Endothelial cell (in vitro differentiated cells): ENCODE data around the gene RGS14. TPM values are rescaled to one million over a fixed set of nuclear protein-coding genes. Genes with fewer than 3 reads are reported as not detected.
A peak's percentile ranks its signal among the peaks of the same experiment; 100 is the strongest.

ENCODE experiments used
- DNase-seq: peaks from one replicate; pipeline ENCODE4 v3.0.0; 2021; ENCODE audit warnings: low spot score
- H3K27ac Mint-ChIP-seq: one replicate; pipeline ENCODE4 v1.8.0; 2021; ENCODE audit warnings: mixed read lengths, inconsistent platforms; ENCODE audit not compliant: unreplicated experiment
- H3K27me3 Mint-ChIP-seq: one replicate; pipeline ENCODE4 v1.8.0; 2021; ENCODE audit warnings: mild to moderate bottlenecking, moderate library complexity, mixed read lengths, inconsistent platforms; ENCODE audit not compliant: unreplicated experiment
- H3K36me3 Mint-ChIP-seq: one replicate; pipeline ENCODE4 v1.8.0; 2021; ENCODE audit warnings: mild to moderate bottlenecking, low read depth, mixed read lengths, inconsistent platforms; ENCODE audit not compliant: unreplicated experiment
- H3K4me1 Mint-ChIP-seq: one replicate; pipeline ENCODE4 v1.8.0; 2021; ENCODE audit warnings: mild to moderate bottlenecking, mixed read lengths, inconsistent platforms; ENCODE audit not compliant: unreplicated experiment
- H3K4me3 Mint-ChIP-seq: one replicate; pipeline ENCODE4 v1.8.0; 2021; ENCODE audit warnings: mild to moderate bottlenecking, mixed read lengths, inconsistent platforms; ENCODE audit not compliant: unreplicated experiment
- H3K9me3 Mint-ChIP-seq: one replicate; pipeline ENCODE4 v1.8.0; 2021; ENCODE audit warnings: mixed read lengths, inconsistent platforms; ENCODE audit not compliant: unreplicated experiment
- CTCF ChIP-seq: fragments of 200-600 bp; sonication (generic); IDR thresholded peaks from one replicate; pipeline ENCODE4 v1.5.0; 2021; ENCODE audit warnings: antibody characterized with exemption; ENCODE audit not compliant: unreplicated experiment
- total RNA-seq: library from RNA; stranded (reverse); fragmentation: NEBNext Ultra II Directional; extraction: Animal tissue kit (Norgen Biotek cat#: 25700); gene quantifications from one replicate; pipeline ENCODE4 v1.2.1, GENCODE V29; 2021; ENCODE audit not compliant: unreplicated experiment

Gene RGS14
- total RNA-seq, 1 donor from 2014 or later = 21.8 TPM

GRCh38 chr5:177393206-177393765, 35.6 kb downstream of the RGS14 start:
- TF ChIP-seq CTCF = no peak
- no peaks in the 10 kb centered on the region for H3K9me3 Mint-ChIP-seq
- H3K27me3 Mint-ChIP-seq = peaks cover 9% of the 10 kb centered on the region
- peaks cover 42% of the 10 kb centered on the region for H3K4me1 Mint-ChIP-seq
- H3K4me3 Mint-ChIP-seq = no peak overlapping the region
- no peaks in the 10 kb centered on the region for H3K36me3 Mint-ChIP-seq
- H3K27ac Mint-ChIP-seq = peak overlapping the region; percentile 25
- DNase-seq = no peak

- H3K36me3 Mint-ChIP-seq = no peaks in the 10 kb centered on the region
- peaks cover 36% of the 10 kb centered on the region for H3K4me1 Mint-ChIP-seq
- no peak overlapping the region for H3K4me3 Mint-ChIP-seq
- H3K27ac Mint-ChIP-seq = no peak overlapping the region
- DNase-seq = no peak
- no peak for TF ChIP-seq CTCF
- peaks cover 11% of the 10 kb centered on the region for H3K27me3 Mint-ChIP-seq
- no peaks in the 10 kb centered on the region for H3K9me3 Mint-ChIP-seq
These were observed 36.3 kb downstream of the RGS14 start for GRCh38 chr5:177393990-177394389.

- no peaks in the 10 kb centered on the region for H3K36me3 Mint-ChIP-seq
- H3K4me3 Mint-ChIP-seq = no peak overlapping the region
- no peaks in the 10 kb centered on the region for H3K9me3 Mint-ChIP-seq
- peaks cover 4% of the 10 kb centered on the region for H3K27me3 Mint-ChIP-seq
- peaks cover 17% of the 10 kb centered on the region for H3K4me1 Mint-ChIP-seq
- no peak for TF ChIP-seq CTCF
- DNase-seq = no peak
- H3K27ac Mint-ChIP-seq = peak overlapping the region; percentile 57
These were observed 38.4 kb downstream of the RGS14 start for GRCh38 chr5:177396078-177396477.

- Mint-ChIP-seq H3K9me3 (no peaks in the 10 kb centered on the region), H3K27me3 (peaks cover 4% of the 10 kb centered on the region), H3K4me3 (no peak overlapping the region), H3K27ac (no peak overlapping the region), H3K36me3 (no peaks in the 10 kb centered on the region), H3K4me1 (peaks cover 12% of the 10 kb centered on the region)
- no peak for TF ChIP-seq CTCF
- DNase-seq = no peak
These were observed 39.1 kb downstream of the RGS14 start for GRCh38 chr5:177396807-177397206.

- DNase-seq = no peak
- peaks cover 16% of the 10 kb centered on the region for H3K4me1 Mint-ChIP-seq
- H3K27me3 Mint-ChIP-seq = peaks cover 10% of the 10 kb centered on the region
- H3K36me3 Mint-ChIP-seq = peaks cover 3% of the 10 kb centered on the region
- TF ChIP-seq CTCF = no peak
- H3K27ac Mint-ChIP-seq = no peak overlapping the region
- no peaks in the 10 kb centered on the region for H3K9me3 Mint-ChIP-seq
- no peak overlapping the region for H3K4me3 Mint-ChIP-seq
These were observed 40.2 kb downstream of the RGS14 start for GRCh38 chr5:177397875-177398390.
